Thoracic aorta (tissue), 2 donors: ENCODE measurements around the gene NTNG1. TPM values are rescaled to one million over a fixed set of nuclear protein-coding genes. Genes with fewer than 3 reads are reported as not detected.

Experiments
- ATAC-seq: fragments of 150-250 bp; one replicate; pipeline ENCODE4 v1.8.0; 2017; ENCODE audit warnings: low read depth; ENCODE audit not compliant: insufficient number of reproducible peaks, low FRiP score
- DNase-seq: peaks from one replicate; pipeline ENCODE4 v3.0.0-alpha.2; 2020; ENCODE audit warnings: low spot score
- H3K27ac ChIP-seq, 2 donors: fragments of 200-600 bp; sonication (generic); 1 replicate in 1 of 2; 2 replicates in 1 of 2; pipeline ENCODE4 v1.5.1; 2016; ENCODE audit warnings: mild to moderate bottlenecking in 2 of 2, moderate library complexity in 2 of 2
- H3K27me3 ChIP-seq: fragments of 200-600 bp; sonication (generic); replicated peaks from 2 replicates; pipeline ENCODE4 v1.6.0; 2016; ENCODE audit warnings: mild to moderate bottlenecking; ENCODE audit not compliant: insufficient read depth
- H3K36me3 ChIP-seq: fragments of 200-600 bp; sonication (generic); one replicate; pipeline ENCODE4 v1.5.1; 2016
- H3K4me1 ChIP-seq, 2 donors: fragments of 200-600 bp; sonication (generic); 1 replicate in 1 of 2; 2 replicates in 1 of 2; pipeline versions ENCODE4 v1.5.1 to v1.6.0; 2016; ENCODE audit warnings: low read depth in 2 of 2, mild to moderate bottlenecking in 1 of 2; ENCODE audit not compliant: control insufficient read depth in 1 of 2
- H3K4me3 ChIP-seq: fragments of 200-600 bp; sonication (generic); 2 replicates; pipeline ENCODE4 v1.5.1; 2016; ENCODE audit warnings: mild to moderate bottlenecking
- H3K9me3 ChIP-seq: fragments of 200-600 bp; sonication (generic); 2 replicates; pipeline ENCODE4 v1.5.1; 2016
- CTCF ChIP-seq: fragments of 200-600 bp; sonication (generic); IDR thresholded peaks from one replicate; pipeline ENCODE4 v1.5.1; 2019; ENCODE audit warnings: antibody characterized with exemption
- total RNA-seq, 2 donors: library from RNA; depleted of rRNA; stranded (reverse); fragments of >200 nt; gene quantifications; one replicate each; pipeline versions ENCODE4 v1.1.0 to v1.2.3, GENCODE V29; 2016

NTNG1 gene
- total RNA-seq, 2 donors from 2014 or later, result 0.99 to 1.4 TPM

GRCh38 chr1:107138166-107138565, 2.7 kb upstream of the NTNG1 start:
- no peak overlapping the region for H3K4me3 ChIP-seq
- no peaks in the 10 kb centered on the region for H3K9me3 ChIP-seq
- peaks cover 17 to 18% of the 10 kb centered on the region in 2 donors for H3K4me1 ChIP-seq
- no peaks in the 10 kb centered on the region for H3K36me3 ChIP-seq
- no peak for DNase-seq
- TF ChIP-seq CTCF, result no peak
- no peak for ATAC-seq
- H3K27me3 ChIP-seq, result no peaks in the 10 kb centered on the region
- no peak overlapping the region for H3K27ac ChIP-seq

GRCh38 chr1:107138767-107139445, 1.9 kb upstream of the NTNG1 start:
- TF ChIP-seq CTCF, result no peak
- Histone ChIP-seq H3K4me3 (no peak overlapping the region), H3K27ac (no peak overlapping the region), H3K36me3 (no peaks in the 10 kb centered on the region), H3K27me3 (no peaks in the 10 kb centered on the region), H3K9me3 (no peaks in the 10 kb centered on the region), H3K4me1 (peaks cover 17 to 18% of the 10 kb centered on the region in 2 donors)
- ATAC-seq (no peak), DNase-seq (no peak)

GRCh38 chr1:107139833-107140702, 771 bp upstream of the NTNG1 start:
- no peak overlapping the region for H3K27ac ChIP-seq
- ATAC-seq (no peak), DNase-seq (no peak)

GRCh38 chr1:107141491-107142126, 770 bp downstream of the NTNG1 start:
- Histone ChIP-seq H3K27ac (no peak overlapping the region), H3K27me3 (no peaks in the 10 kb centered on the region), H3K4me3 (peak overlapping the region; percentile 77), H3K36me3 (no peaks in the 10 kb centered on the region), H3K9me3 (no peaks in the 10 kb centered on the region), H3K4me1 (peaks cover 17 to 18% of the 10 kb centered on the region in 2 donors)
- no peak for DNase-seq
- no peak for TF ChIP-seq CTCF
- ATAC-seq, result no peak

More at GRCh38 chr1:107139833-107140702, 771 bp upstream of the NTNG1 start:
- no peaks in the 10 kb centered on the region for H3K27me3 ChIP-seq
- peaks cover 17 to 18% of the 10 kb centered on the region in 2 donors for H3K4me1 ChIP-seq
- no peak for TF ChIP-seq CTCF
- peak overlapping the region; percentile 77 for H3K4me3 ChIP-seq
- H3K36me3 ChIP-seq, result no peaks in the 10 kb centered on the region
- H3K9me3 ChIP-seq, result no peaks in the 10 kb centered on the region

GRCh38 chr1:107142140-107142542, 1.3 kb downstream of the NTNG1 start:
- no peak overlapping the region for H3K27ac ChIP-seq

More at GRCh38 chr1:107142140-107142542, 1.3 kb downstream of the NTNG1 start:
- Histone ChIP-seq H3K4me1 (peaks cover 17 to 18% of the 10 kb centered on the region in 2 donors), H3K9me3 (no peaks in the 10 kb centered on the region), H3K4me3 (peak overlapping the region; percentile 77), H3K27me3 (no peaks in the 10 kb centered on the region), H3K36me3 (no peaks in the 10 kb centered on the region)
- TF ChIP-seq CTCF, result peak; percentile 47
- ATAC-seq, result no peak
- no peak for DNase-seq
